IMR-90 (cell line): Measurements from ENCODE around the gene CACNA2D1. TPM values are rescaled to one million over a fixed set of nuclear protein-coding genes. Genes with fewer than 3 reads are reported as not detected.

Experiments used
- ATAC-seq: fragments of 200-7000 bp; cut with Tn5 transposase; 2 replicates; pipeline ENCODE4 v1.9.1; 2020; ENCODE audit warnings: low read depth, mild to moderate bottlenecking, moderate library complexity
- BruUV-seq: library from RNA; stranded (reverse); fragments of 400-500 nt; replicated peaks from 2 replicates; lab custom pipeline; 2021; lab: Mats Ljungman, UMichigan
- CTCF ChIA-PET: fragments of 300-600 bp; formaldehyde crosslinking; extraction: SDS; loops from one replicate; lab custom pipeline; 2021; ENCODE audit warnings: antibody characterized with exemption; lab: Yijun Ruan, JAX
- POLR2A ChIA-PET: fragments of 300-600 bp; sonication (Branson Sonifier 250); formaldehyde crosslinking; loops from one replicate; lab custom pipeline; 2022; ENCODE audit warnings: antibody characterized with exemption; ENCODE audit not compliant: unreplicated experiment; lab: Charles Lee
- DNase-seq: peaks from one replicate; pipeline ENCODE4 v3.0.0; 2013
- H2AFZ ChIP-seq: replicated peaks from 2 replicates; pipeline ENCODE3; 2013; ENCODE audit warnings: low read length, mild to moderate bottlenecking; ENCODE audit not compliant: poor library complexity
- H2AK5ac ChIP-seq: 2 replicates; pipeline ENCODE4 v1.6.1; 2013; ENCODE audit warnings: low read depth, low read length, inconsistent platforms
- H2AK9ac ChIP-seq: replicated peaks from 2 replicates; pipeline ENCODE3; 2013; ENCODE audit warnings: mild to moderate bottlenecking, low read depth, low read length, moderate library complexity; ENCODE audit not compliant: poor library complexity
- H2BK120ac ChIP-seq: 2 replicates; pipeline ENCODE4 v1.6.1; 2013; ENCODE audit warnings: low read depth, low read length, inconsistent platforms
- H2BK15ac ChIP-seq: 3 replicates; pipeline ENCODE4 v1.6.1; 2013; ENCODE audit warnings: low read depth, low read length, inconsistent platforms
- H2BK20ac ChIP-seq: 2 replicates; pipeline ENCODE4 v1.6.1; 2013; ENCODE audit warnings: low read depth, mild to moderate bottlenecking, inconsistent platforms, low read length, moderate library complexity
- H2BK5ac ChIP-seq: 2 replicates; pipeline ENCODE4 v1.6.1; 2013; ENCODE audit warnings: mild to moderate bottlenecking, low read depth, low read length, inconsistent platforms; ENCODE audit not compliant: poor library complexity, severe bottlenecking
- H3K14ac ChIP-seq: replicated peaks from 2 replicates; pipeline ENCODE4 v1.6.1; 2013; ENCODE audit warnings: low read depth, low read length, inconsistent platforms
- H3K18ac ChIP-seq: 2 replicates; pipeline ENCODE4 v1.6.1; 2013; ENCODE audit warnings: low read depth, low read length, control low read depth
- H3K23ac ChIP-seq: 2 replicates; pipeline ENCODE4 v1.6.1; 2013; ENCODE audit warnings: low read depth, low read length, inconsistent platforms
- H3K27ac ChIP-seq: 2 replicates; pipeline ENCODE4 v1.5.1; 2013; ENCODE audit warnings: mild to moderate bottlenecking, control low read depth, low read length; ENCODE audit not compliant: insufficient read depth
- H3K27me3 ChIP-seq: 2 replicates; pipeline ENCODE4 v1.6.1; 2013; ENCODE audit warnings: low read length; ENCODE audit not compliant: control insufficient read depth, insufficient read depth
- H3K36me3 ChIP-seq: 2 replicates; pipeline ENCODE4 v1.6.1; 2013; ENCODE audit warnings: low read length, mixed read lengths; ENCODE audit not compliant: control insufficient read depth, insufficient read depth
- H3K4ac ChIP-seq: 2 replicates; pipeline ENCODE4 v1.6.1; 2013; ENCODE audit warnings: low read depth, low read length, inconsistent platforms
- H3K4me1 ChIP-seq: 2 replicates; pipeline ENCODE4 v1.6.1; 2013; ENCODE audit warnings: low read length, mixed read lengths; ENCODE audit not compliant: control insufficient read depth, insufficient read depth
- H3K4me2 ChIP-seq: 2 replicates; pipeline ENCODE4 v1.6.1; 2013; ENCODE audit warnings: low read depth, mild to moderate bottlenecking, control low read depth, low read length, moderate library complexity
- H3K4me3 ChIP-seq: 2 replicates; pipeline ENCODE4 v1.5.1; 2013; ENCODE audit warnings: low read depth, mild to moderate bottlenecking, control low read depth, low read length, moderate library complexity; ENCODE audit not compliant: insufficient read depth
- H3K56ac ChIP-seq: 2 replicates; pipeline ENCODE4 v1.6.1; 2013; ENCODE audit warnings: low read length, inconsistent platforms; ENCODE audit not compliant: insufficient read depth; ENCODE audit errors: extremely low read depth
- H3K79me1 ChIP-seq, 2 experiments: 2 replicates each; pipeline ENCODE4 v1.6.1; 2013; ENCODE audit warnings: low read length in 2 of 2, inconsistent platforms in 1 of 2, low read depth in 1 of 2
- H3K9ac ChIP-seq: 2 replicates; pipeline ENCODE4 v1.6.1; 2013; ENCODE audit warnings: low read depth, low read length, control low read depth
- H3K9me1 ChIP-seq: 2 replicates; pipeline ENCODE4 v1.6.1; 2013; ENCODE audit warnings: low read length, inconsistent platforms; ENCODE audit not compliant: insufficient read depth
- H3K9me3 ChIP-seq: 2 replicates; pipeline ENCODE4 v1.6.1; 2013; ENCODE audit warnings: low read length; ENCODE audit not compliant: control insufficient read depth, insufficient read depth
- H4K20me1 ChIP-seq: 2 replicates; pipeline ENCODE4 v1.6.1; 2013; ENCODE audit warnings: low read length, inconsistent platforms; ENCODE audit not compliant: insufficient read depth
- H4K5ac ChIP-seq: 2 replicates; pipeline ENCODE4 v1.6.1; 2013; ENCODE audit warnings: mild to moderate bottlenecking, low read depth, low read length, control low read depth
- H4K8ac ChIP-seq, 2 experiments: 2 replicates each; pipeline ENCODE4 v1.6.1; 2013; ENCODE audit warnings: low read depth in 2 of 2, low read length in 2 of 2, control low read depth in 1 of 2, inconsistent platforms in 1 of 2
- H4K91ac ChIP-seq: 2 replicates; pipeline ENCODE4 v1.6.1; 2013; ENCODE audit warnings: low read depth, low read length, inconsistent platforms; ENCODE audit not compliant: insufficient read depth
- BHLHE40 ChIP-seq: fragments of 150-350 bp; IDR thresholded peaks from 2 replicates; pipeline ENCODE4 v1.6.1; 2016; ENCODE audit warnings: mild to moderate bottlenecking, low read depth, low read length
- CHD1 ChIP-seq: IDR thresholded peaks from 2 replicates; pipeline ENCODE4 v1.6.1; 2012; ENCODE audit warnings: low read depth, low read length, improper control_type of control experiment
- ELK1 ChIP-seq: fragments of 150-350 bp; IDR thresholded peaks from 2 replicates; pipeline ENCODE4 v1.6.1; 2016; ENCODE audit warnings: low read depth, mild to moderate bottlenecking, low read length, moderate library complexity, borderline replicate concordance
- MAFK ChIP-seq: IDR thresholded peaks from 2 replicates; pipeline ENCODE4 v1.6.1; 2012; ENCODE audit warnings: low read depth, low read length, improper control_type of control experiment
- MAZ ChIP-seq: IDR thresholded peaks from 2 replicates; pipeline ENCODE4 v1.6.1; 2012; ENCODE audit warnings: low read depth, mild to moderate bottlenecking, low read length, improper control_type of control experiment, moderate library complexity, borderline replicate concordance
- MXI1 ChIP-seq: IDR thresholded peaks from 2 replicates; pipeline ENCODE4 v1.6.1; 2012; ENCODE audit warnings: low read depth, mild to moderate bottlenecking, low read length, moderate library complexity, borderline replicate concordance
- NFE2L2 ChIP-seq: fragments of 150-350 bp; IDR thresholded peaks from 2 replicates; pipeline ENCODE4 v1.6.1; 2016; ENCODE audit warnings: low read depth, mild to moderate bottlenecking, low read length
- POLR2A ChIP-seq: IDR thresholded peaks from 2 replicates; pipeline ENCODE4 v1.6.1; 2012; ENCODE audit warnings: mild to moderate bottlenecking, low read depth, low read length
- RCOR1 ChIP-seq: IDR thresholded peaks from 2 replicates; pipeline ENCODE4 v1.6.1; 2012; ENCODE audit warnings: mild to moderate bottlenecking, low read length, improper control_type of control experiment; ENCODE audit not compliant: insufficient replicate concordance
- WGBS, 2 experiments: methylation state at CpG; one replicate each; pipeline versions ENCODE4 v1.1.5 to v1.1.7; 2013; ENCODE audit warnings: missing lambda C conversion rate in 2 of 2; ENCODE audit not compliant: insufficient read length in 1 of 2; ENCODE audit errors: extremely low coverage in 2 of 2; 5-methylcytosine and 5-hydroxymethylcytosine counted together
- dilution Hi-C: fragments of 300-500 bp; cut with HindIII; formaldehyde crosslinking; loops from one replicate; pipeline ENCODE4 v1.14.3; 2018; ENCODE audit warnings: low sequenced_read_pairs; ENCODE audit not compliant: unreplicated experiment
- in situ Hi-C: fragments of 300-500 bp; cut with MboI; formaldehyde crosslinking; loops from 3 replicates; pipeline ENCODE4 v1.14.3; 2019; ENCODE audit warnings: low sequenced_read_pairs, inconsistent platforms, mixed read lengths
- intact Hi-C: fragments of 100-400 bp; cut with micrococcal nuclease; formaldehyde crosslinking; loops from 2 replicates; pipeline ENCODE4 v1.10.0; 2022
- polyA plus RNA-seq, 3 experiments: library from polyadenylated mRNA; depleted of rRNA; stranded (reverse); fragments of >200 nt; gene quantifications; 2 replicates each; pipeline ENCODE4 v1.2.3, GENCODE V29; 2012; ENCODE audit warnings: low replicate concordance in 1 of 3
- total RNA-seq: library from RNA; depleted of rRNA; stranded (reverse); fragments of >200 nt; gene quantifications from 2 replicates; pipeline ENCODE4 v1.2.3, GENCODE V29; 2012

Gene CACNA2D1
- total and polyA plus RNA-seq, 2 of the 4 experiments (the other 2 are of a cell fraction), result 5.8 to 21.9 TPM

DNA sequence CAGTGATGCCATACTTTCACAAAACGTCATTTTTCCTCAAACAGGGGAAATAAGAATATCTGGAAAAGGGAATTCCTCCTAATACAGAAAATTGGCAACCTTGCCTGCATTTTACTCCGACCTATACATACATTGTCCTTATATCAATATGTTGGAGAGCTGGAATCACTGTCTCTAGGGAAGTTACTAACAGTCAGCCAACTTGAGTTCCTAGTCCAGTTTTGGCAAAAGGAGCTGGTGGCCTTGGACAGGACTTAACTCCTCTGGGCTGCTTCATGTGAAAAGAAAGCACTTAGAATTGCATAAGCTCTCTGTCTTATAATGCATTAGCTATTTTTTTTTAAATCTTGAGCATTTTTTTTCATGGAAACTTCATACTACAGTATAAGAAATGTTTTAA is 499.5 kb downstream of the CACNA2D1 start:
- no peak overlapping the region for H4K5ac ChIP-seq
- intact Hi-C loops (no loop called here), in situ Hi-C loops (no loop called here), dilution Hi-C loops (no loop called here)
- no peaks in the 10 kb centered on the region for H3K9me1 ChIP-seq
- no peak overlapping the region for H2AK9ac ChIP-seq
- no peak overlapping the region for H3K14ac ChIP-seq
- no peak overlapping the region for H3K18ac ChIP-seq
- H3K36me3 ChIP-seq, result no peaks in the 10 kb centered on the region
- H3K4me1 ChIP-seq, result no peaks in the 10 kb centered on the region
- no peak overlapping the region for H4K8ac ChIP-seq
- no peak overlapping the region for H2BK20ac ChIP-seq
- H2BK5ac ChIP-seq, result no peak overlapping the region
- BruUV-seq, result no TSS peak
- no peak overlapping the region for H2BK15ac ChIP-seq
- H3K56ac ChIP-seq, result no peak overlapping the region
- no peak overlapping the region for H2AK5ac ChIP-seq
- no peak overlapping the region for H3K4me3 ChIP-seq
- H4K91ac ChIP-seq, result no peak overlapping the region
- WGBS, 2 experiments, result no CpG with 5 or more reads among the region's 2 CpGs
- no peaks in the 10 kb centered on the region for H3K9me3 ChIP-seq
- no peak for TF ChIP-seq CHD1
- no peak for TF ChIP-seq MAZ
- TF ChIP-seq RCOR1, result no peak
- no peak for TF ChIP-seq NFE2L2
- no peak for TF ChIP-seq POLR2A
- no peak for TF ChIP-seq ELK1
- TF ChIP-seq BHLHE40, result no peak
- TF ChIP-seq MAFK, result no peak
- TF ChIP-seq MXI1, result no peak
- no peak overlapping the region for H2AFZ ChIP-seq
- ATAC-seq, result no peak
- no peak overlapping the region for H3K4ac ChIP-seq
- no peaks in the 10 kb centered on the region for H4K20me1 ChIP-seq
- no peak overlapping the region for H2BK120ac ChIP-seq
- no peak overlapping the region for H3K27ac ChIP-seq
- H3K23ac ChIP-seq, result no peak overlapping the region
- H3K9ac ChIP-seq, result no peak overlapping the region
- no peaks in the 10 kb centered on the region for H3K79me1 ChIP-seq
- no peaks in the 10 kb centered on the region for H3K27me3 ChIP-seq
- no peak for DNase-seq
- H3K4me2 ChIP-seq, result no peak overlapping the region
- CTCF ChIA-PET, result no interaction called here
- POLR2A ChIA-PET, result no interaction called here
